BJ (cell line): ENCODE results near the gene TMOD2. TPM values are rescaled to one million over a fixed set of nuclear protein-coding genes. Genes with fewer than 3 reads are reported as not detected.

ENCODE experiments used
- CTCF ChIA-PET: fragments of 350-600 bp; formaldehyde crosslinking; extraction: SDS; loops from one replicate; lab custom pipeline; 2021; ENCODE audit warnings: antibody characterized with exemption, inconsistent platforms; lab: Yijun Ruan, JAX
- POLR2A ChIA-PET: fragments of 300-600 bp; sonication (Branson Sonifier 250); formaldehyde crosslinking; extraction: SDS; loops from one replicate; lab custom pipeline; 2021; ENCODE audit warnings: antibody characterized with exemption; lab: Charles Lee
- DNase-seq: peaks from one replicate; pipeline ENCODE4 v3.0.0-alpha.2; 2011; ENCODE audit warnings: low read depth
- H3K27me3 ChIP-seq: 2 replicates; pipeline ENCODE4 v1.6.0; 2011; ENCODE audit warnings: low read length; ENCODE audit not compliant: control insufficient read depth, insufficient read depth
- H3K36me3 ChIP-seq: 2 replicates; pipeline ENCODE4 v1.5.1; 2011; ENCODE audit warnings: low read length; ENCODE audit not compliant: control insufficient read depth, insufficient read depth
- H3K4me3 ChIP-seq: 2 replicates; pipeline ENCODE4 v1.5.1; 2011; ENCODE audit warnings: low read depth, mild to moderate bottlenecking, control low read depth, low read length
- CTCF ChIP-seq: IDR thresholded peaks from 2 replicates; pipeline ENCODE4 v1.5.1; 2011; ENCODE audit warnings: low read depth, mild to moderate bottlenecking, control low read depth, inconsistent platforms, low read length, moderate library complexity; ENCODE audit not compliant: insufficient read depth
- polyA plus RNA-seq: library from polyadenylated mRNA; depleted of rRNA; stranded (reverse); fragments of >200 nt; gene quantifications from 2 replicates; pipeline ENCODE4 v1.2.3, GENCODE V29; 2011; rRNA removed
- small RNA-seq: library from RNA; depleted of rRNA; stranded (forward); fragments of <200 nt; gene quantifications from one replicate; pipeline ENCODE3, GENCODE V24; 2012; ENCODE audit warnings: low replicate concordance, low read depth; ENCODE audit not compliant: insufficient read length

The TMOD2 gene
- polyA plus RNA-seq, 1 experiment, result 1.1 TPM

- ChIA-PET POLR2A (no interaction called here), CTCF (interaction anchor here (2.2 kb wide), 1 partner anchor 27 kb away, joined by 4 read pairs; no protein-coding TSS in a partner anchor)
- DNase-seq, result no peak
- no peak for TF ChIP-seq CTCF
- Histone ChIP-seq H3K36me3 (peaks cover 2% of the 10 kb centered on the region), H3K27me3 (no peaks in the 10 kb centered on the region), H3K4me3 (no peak overlapping the region)
Observed at GRCh38 chr15:51861557-51862359, 110.4 kb downstream of the TMOD2 start.

DNA sequence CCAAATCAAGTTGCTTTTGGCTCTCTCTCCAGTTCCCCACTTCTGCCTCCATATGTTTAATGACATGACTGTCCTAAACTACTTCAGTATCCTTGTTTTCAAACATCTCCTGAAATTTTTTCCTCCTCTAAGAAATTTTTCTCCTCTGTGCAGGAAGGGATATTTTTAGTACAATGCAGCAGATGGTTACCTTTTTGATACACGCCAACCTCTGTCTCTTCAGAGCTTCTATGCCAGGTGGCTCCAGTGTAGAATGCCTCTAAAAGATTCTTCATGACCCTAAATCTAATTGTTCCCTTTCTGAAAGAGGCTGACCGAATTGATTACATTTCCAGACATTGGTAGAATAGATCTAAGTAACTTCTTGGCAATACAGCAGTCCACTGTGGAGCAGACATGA, 111.7 kb downstream of the TMOD2 start:
- no peak for DNase-seq
- Histone ChIP-seq H3K27me3 (no peaks in the 10 kb centered on the region), H3K36me3 (peaks cover 2% of the 10 kb centered on the region), H3K4me3 (no peak overlapping the region)
- ChIA-PET POLR2A (no interaction called here), CTCF (interaction anchor here (0.6 to 1.2 kb wide), 2 partner anchors 9 to 133 kb away, joined by 3 read pairs; no protein-coding TSS in a partner anchor)
- TF ChIP-seq CTCF, result no peak

- TF ChIP-seq CTCF, result no peak
- H3K4me3 ChIP-seq, result no peak overlapping the region
- H3K36me3 ChIP-seq, result peaks cover 1% of the 10 kb centered on the region
- no peak for DNase-seq
- no peaks in the 10 kb centered on the region for H3K27me3 ChIP-seq
- ChIA-PET POLR2A (no interaction called here), CTCF (no interaction called here)
Observed at GRCh38 chr15:51864408-51865056, 113.1 kb downstream of the TMOD2 start.

DNA sequence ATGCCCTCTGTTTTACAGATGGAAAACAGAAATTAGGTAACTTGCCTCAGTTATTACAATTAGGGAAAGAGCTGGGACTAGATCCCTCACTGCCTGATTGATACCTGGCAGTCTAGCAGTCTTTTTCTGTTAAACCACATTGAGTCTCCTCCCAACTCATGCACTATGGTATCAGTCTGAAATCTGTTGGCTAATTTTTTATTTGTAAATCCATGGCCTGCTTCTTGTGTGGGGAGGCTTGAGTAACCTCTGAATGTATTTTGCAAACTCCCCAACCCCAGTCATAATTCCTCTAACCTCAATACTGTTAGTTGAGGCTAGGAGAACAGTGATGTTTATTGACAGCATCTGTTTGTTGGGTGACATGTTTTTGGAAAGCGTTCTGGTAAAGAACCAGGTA, 113.9 kb downstream of the TMOD2 start:
- no peaks in the 10 kb centered on the region for H3K27me3 ChIP-seq
- ChIA-PET POLR2A (no interaction called here), CTCF (no interaction called here)
- DNase-seq, result no peak
- no peak for TF ChIP-seq CTCF
- H3K4me3 ChIP-seq, result no peak overlapping the region
- H3K36me3 ChIP-seq, result no peaks in the 10 kb centered on the region; the same call in 1 of the 2 replicates

Small RNAs within 50 kb of the gene (small RNA-seq; reads per million reads assigned to genes)
- gene AC090971.5 (not detected), gene RF00017 (not detected)

Other genes starting within 250 kb of the TMOD2 start
- gene DMXL2, start 128.8 kb upstream of the TMOD2 start, polyA plus RNA-seq, result 3.8 and 9.1 TPM in 2 replicates
- not detected in 2 replicates for gene SCG3, start 70.1 kb upstream of the TMOD2 start, polyA plus RNA-seq
- 3.4 and 5.8 TPM in 2 replicates for gene LYSMD2, start 13.9 kb upstream of the TMOD2 start, polyA plus RNA-seq
- 5.8 and 16.5 TPM in 2 replicates for gene TMOD3, start 78.1 kb downstream of the TMOD2 start, polyA plus RNA-seq
- 1.3 and 4.5 TPM in 2 replicates for gene LEO1, start 220.2 kb downstream of the TMOD2 start, polyA plus RNA-seq